ENCODE data around the gene CUL5. TPM values are rescaled to one million over a fixed set of nuclear protein-coding genes. Genes with fewer than 3 reads are reported as not detected.

The CUL5 gene
- total and polyA plus RNA-seq, 2 experiments from 2014 or later: 26.0 to 40.9 TPM

DNA sequence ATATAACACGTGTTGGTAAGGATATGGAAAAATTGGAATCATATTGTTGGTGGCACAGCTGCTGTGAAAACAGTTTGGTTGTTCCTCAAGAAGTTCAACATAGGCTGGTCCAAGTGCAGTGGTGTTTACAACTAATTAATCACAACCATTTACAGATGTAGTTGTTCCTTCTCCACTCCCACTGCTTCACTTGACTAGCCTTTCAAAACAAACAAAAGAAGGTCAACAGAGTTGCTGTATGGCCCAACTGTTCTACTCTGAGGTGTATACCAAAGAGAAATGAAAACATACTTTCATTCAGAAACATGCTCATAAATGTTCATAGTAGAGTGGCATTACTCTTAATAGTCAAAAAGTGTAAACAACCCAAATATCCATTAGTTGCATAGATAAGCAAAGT is 76.1 kb downstream of the CUL5 start:
- no peak for DNase-seq (ENCODE audit: low spot score)
- no peaks in the 10 kb centered on the region for H3K9me2 ChIP-seq (ENCODE audit: insufficient read depth)
- TF ChIP-seq POLR2AphosphoS5 (IDR thresholded peaks at IDR 0.05; ENCODE audit: low read depth): no peak
- TF ChIP-seq CREB1 (CRISPR knock-in tag; IDR thresholded peaks at IDR 0.05; ENCODE audit: low read depth): no peak
- TF ChIP-seq, protein P1, sequence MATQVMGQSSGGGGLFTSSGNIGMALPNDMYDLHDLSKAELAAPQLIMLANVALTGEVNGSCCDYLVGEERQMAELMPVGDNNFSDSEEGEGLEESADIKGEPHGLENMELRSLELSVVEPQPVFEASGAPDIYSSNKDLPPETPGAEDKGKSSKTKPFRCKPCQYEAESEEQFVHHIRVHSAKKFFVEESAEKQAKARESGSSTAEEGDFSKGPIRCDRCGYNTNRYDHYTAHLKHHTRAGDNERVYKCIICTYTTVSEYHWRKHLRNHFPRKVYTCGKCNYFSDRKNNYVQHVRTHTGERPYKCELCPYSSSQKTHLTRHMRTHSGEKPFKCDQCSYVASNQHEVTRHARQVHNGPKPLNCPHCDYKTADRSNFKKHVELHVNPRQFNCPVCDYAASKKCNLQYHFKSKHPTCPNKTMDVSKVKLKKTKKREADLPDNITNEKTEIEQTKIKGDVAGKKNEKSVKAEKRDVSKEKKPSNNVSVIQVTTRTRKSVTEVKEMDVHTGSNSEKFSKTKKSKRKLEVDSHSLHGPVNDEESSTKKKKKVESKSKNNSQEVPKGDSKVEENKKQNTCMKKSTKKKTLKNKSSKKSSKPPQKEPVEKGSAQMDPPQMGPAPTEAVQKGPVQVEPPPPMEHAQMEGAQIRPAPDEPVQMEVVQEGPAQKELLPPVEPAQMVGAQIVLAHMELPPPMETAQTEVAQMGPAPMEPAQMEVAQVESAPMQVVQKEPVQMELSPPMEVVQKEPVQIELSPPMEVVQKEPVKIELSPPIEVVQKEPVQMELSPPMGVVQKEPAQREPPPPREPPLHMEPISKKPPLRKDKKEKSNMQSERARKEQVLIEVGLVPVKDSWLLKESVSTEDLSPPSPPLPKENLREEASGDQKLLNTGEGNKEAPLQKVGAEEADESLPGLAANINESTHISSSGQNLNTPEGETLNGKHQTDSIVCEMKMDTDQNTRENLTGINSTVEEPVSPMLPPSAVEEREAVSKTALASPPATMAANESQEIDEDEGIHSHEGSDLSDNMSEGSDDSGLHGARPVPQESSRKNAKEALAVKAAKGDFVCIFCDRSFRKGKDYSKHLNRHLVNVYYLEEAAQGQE (IDR thresholded peaks at IDR 0.05; ENCODE audit: unreplicated experiment): no peak
- no peak for TF ChIP-seq STAT1 (IDR thresholded peaks at IDR 0.05; ENCODE audit: unreplicated experiment)
- no peak for TF ChIP-seq NANOG (IDR thresholded peaks at IDR 0.05; ENCODE audit: borderline replicate concordance)
- TF ChIP-seq, protein P2, sequence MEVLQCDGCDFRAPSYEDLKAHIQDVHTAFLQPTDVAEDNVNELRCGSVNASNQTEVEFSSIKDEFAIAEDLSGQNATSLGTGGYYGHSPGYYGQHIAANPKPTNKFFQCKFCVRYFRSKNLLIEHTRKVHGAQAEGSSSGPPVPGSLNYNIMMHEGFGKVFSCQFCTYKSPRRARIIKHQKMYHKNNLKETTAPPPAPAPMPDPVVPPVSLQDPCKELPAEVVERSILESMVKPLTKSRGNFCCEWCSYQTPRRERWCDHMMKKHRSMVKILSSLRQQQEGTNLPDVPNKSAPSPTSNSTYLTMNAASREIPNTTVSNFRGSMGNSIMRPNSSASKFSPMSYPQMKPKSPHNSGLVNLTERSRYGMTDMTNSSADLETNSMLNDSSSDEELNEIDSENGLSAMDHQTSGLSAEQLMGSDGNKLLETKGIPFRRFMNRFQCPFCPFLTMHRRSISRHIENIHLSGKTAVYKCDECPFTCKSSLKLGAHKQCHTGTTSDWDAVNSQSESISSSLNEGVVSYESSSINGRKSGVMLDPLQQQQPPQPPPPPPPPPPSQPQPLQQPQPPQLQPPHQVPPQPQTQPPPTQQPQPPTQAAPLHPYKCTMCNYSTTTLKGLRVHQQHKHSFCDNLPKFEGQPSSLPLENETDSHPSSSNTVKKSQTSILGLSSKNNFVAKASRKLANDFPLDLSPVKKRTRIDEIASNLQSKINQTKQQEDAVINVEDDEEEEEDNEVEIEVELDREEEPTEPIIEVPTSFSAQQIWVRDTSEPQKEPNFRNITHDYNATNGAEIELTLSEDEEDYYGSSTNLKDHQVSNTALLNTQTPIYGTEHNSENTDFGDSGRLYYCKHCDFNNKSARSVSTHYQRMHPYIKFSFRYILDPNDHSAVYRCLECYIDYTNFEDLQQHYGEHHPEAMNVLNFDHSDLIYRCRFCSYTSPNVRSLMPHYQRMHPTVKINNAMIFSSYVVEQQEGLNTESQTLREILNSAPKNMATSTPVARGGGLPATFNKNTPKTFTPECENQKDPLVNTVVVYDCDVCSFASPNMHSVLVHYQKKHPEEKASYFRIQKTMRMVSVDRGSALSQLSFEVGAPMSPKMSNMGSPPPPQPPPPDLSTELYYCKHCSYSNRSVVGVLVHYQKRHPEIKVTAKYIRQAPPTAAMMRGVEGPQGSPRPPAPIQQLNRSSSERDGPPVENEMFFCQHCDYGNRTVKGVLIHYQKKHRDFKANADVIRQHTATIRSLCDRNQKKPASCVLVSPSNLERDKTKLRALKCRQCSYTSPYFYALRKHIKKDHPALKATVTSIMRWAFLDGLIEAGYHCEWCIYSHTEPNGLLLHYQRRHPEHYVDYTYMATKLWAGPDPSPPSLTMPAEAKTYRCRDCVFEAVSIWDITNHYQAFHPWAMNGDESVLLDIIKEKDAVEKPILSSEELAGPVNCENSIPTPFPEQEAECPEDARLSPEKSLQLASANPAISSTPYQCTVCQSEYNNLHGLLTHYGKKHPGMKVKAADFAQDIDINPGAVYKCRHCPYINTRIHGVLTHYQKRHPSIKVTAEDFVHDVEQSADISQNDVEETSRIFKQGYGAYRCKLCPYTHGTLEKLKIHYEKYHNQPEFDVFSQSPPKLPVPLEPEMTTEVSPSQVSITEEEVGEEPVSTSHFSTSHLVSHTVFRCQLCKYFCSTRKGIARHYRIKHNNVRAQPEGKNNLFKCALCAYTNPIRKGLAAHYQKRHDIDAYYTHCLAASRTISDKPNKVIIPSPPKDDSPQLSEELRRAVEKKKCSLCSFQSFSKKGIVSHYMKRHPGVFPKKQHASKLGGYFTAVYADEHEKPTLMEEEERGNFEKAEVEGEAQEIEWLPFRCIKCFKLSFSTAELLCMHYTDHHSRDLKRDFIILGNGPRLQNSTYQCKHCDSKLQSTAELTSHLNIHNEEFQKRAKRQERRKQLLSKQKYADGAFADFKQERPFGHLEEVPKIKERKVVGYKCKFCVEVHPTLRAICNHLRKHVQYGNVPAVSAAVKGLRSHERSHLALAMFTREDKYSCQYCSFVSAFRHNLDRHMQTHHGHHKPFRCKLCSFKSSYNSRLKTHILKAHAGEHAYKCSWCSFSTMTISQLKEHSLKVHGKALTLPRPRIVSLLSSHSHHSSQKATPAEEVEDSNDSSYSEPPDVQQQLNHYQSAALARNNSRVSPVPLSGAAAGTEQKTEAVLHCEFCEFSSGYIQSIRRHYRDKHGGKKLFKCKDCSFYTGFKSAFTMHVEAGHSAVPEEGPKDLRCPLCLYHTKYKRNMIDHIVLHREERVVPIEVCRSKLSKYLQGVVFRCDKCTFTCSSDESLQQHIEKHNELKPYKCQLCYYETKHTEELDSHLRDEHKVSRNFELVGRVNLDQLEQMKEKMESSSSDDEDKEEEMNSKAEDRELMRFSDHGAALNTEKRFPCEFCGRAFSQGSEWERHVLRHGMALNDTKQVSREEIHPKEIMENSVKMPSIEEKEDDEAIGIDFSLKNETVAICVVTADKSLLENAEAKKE (CRISPR knock-in tag; IDR thresholded peaks at IDR 0.05): no peak
- TF ChIP-seq ZNF331 (CRISPR knock-in tag; IDR thresholded peaks at IDR 0.05; ENCODE audit: low read depth): no peak
- TF ChIP-seq, protein P3, sequence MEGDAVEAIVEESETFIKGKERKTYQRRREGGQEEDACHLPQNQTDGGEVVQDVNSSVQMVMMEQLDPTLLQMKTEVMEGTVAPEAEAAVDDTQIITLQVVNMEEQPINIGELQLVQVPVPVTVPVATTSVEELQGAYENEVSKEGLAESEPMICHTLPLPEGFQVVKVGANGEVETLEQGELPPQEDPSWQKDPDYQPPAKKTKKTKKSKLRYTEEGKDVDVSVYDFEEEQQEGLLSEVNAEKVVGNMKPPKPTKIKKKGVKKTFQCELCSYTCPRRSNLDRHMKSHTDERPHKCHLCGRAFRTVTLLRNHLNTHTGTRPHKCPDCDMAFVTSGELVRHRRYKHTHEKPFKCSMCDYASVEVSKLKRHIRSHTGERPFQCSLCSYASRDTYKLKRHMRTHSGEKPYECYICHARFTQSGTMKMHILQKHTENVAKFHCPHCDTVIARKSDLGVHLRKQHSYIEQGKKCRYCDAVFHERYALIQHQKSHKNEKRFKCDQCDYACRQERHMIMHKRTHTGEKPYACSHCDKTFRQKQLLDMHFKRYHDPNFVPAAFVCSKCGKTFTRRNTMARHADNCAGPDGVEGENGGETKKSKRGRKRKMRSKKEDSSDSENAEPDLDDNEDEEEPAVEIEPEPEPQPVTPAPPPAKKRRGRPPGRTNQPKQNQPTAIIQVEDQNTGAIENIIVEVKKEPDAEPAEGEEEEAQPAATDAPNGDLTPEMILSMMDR (conservative IDR thresholded peaks at IDR 0.05; ENCODE audit: low read depth in 2 of 2): no peak
- TF ChIP-seq EZH2phosphoT487 (IDR thresholded peaks at IDR 0.05; ENCODE audit: unreplicated experiment): no peak
- TF ChIP-seq ETS1 (IDR thresholded peaks at IDR 0.05): no peak
- TF ChIP-seq JUNB (IDR thresholded peaks at IDR 0.05; ENCODE audit: unreplicated experiment): no peak
- TF ChIP-seq EZH2 (IDR thresholded peaks at IDR 0.05; ENCODE audit: low read depth, unreplicated experiment): no peak
- TF ChIP-seq ZNF114 (CRISPR knock-in tag; IDR thresholded peaks at IDR 0.05): no peak
- no peak overlapping the region for H3K4me3 ChIP-seq
- Mint-ChIP-seq H3K4me3 (no peak overlapping the region), H3K9me3 (no peaks in the 10 kb centered on the region), H3K36me3 (ENCODE audit: low read depth) (peaks cover 28% of the 10 kb centered on the region; the same call in 2 of the 3 replicates), H3K27me3 (ENCODE audit: insufficient read depth, low read depth, poor library complexity) (no peaks in the 10 kb centered on the region), H3K4me1 (no peaks in the 10 kb centered on the region), H3K27ac (no peak overlapping the region)
- peaks cover 2% of the 10 kb centered on the region; the same call in 1 of the 2 replicates for H4K20me1 ChIP-seq (replicated peaks; ENCODE audit: insufficient read depth)
- ATAC-seq: no peak
- H3K36me3 ChIP-seq (ENCODE audit: insufficient read depth): no peaks in the 10 kb centered on the region
- no peaks in the 10 kb centered on the region for H3K27me3 ChIP-seq (ENCODE audit: insufficient read depth)
- no peaks in the 10 kb centered on the region for H3F3A ChIP-seq (replicated peaks; ENCODE audit: low read depth)
- H3K27ac ChIP-seq (ENCODE audit: low read depth): no peak overlapping the region
- no peaks in the 10 kb centered on the region for H3K79me2 ChIP-seq (replicated peaks; ENCODE audit: insufficient read depth)
- H3K4me2 ChIP-seq: no peak overlapping the region
- no peak overlapping the region for H2AFZ ChIP-seq
- no peaks in the 10 kb centered on the region for H3K4me1 ChIP-seq (ENCODE audit: insufficient read depth)
